IMR-90 (cell line): ENCODE data around the gene IP6K1. TPM values are rescaled to one million over a fixed set of nuclear protein-coding genes. Genes with fewer than 3 reads are reported as not detected.

Experiments used
- ATAC-seq: fragments of 200-7000 bp; cut with Tn5 transposase; 2 replicates; pipeline ENCODE4 v1.9.1; 2020; ENCODE audit warnings: low read depth, mild to moderate bottlenecking, moderate library complexity
- BruUV-seq: library from RNA; stranded (reverse); fragments of 400-500 nt; replicated peaks from 2 replicates; lab custom pipeline; 2021; lab: Mats Ljungman, UMichigan
- CTCF ChIA-PET: fragments of 300-600 bp; formaldehyde crosslinking; extraction: SDS; loops from one replicate; lab custom pipeline; 2021; ENCODE audit warnings: antibody characterized with exemption; lab: Yijun Ruan, JAX
- POLR2A ChIA-PET: fragments of 300-600 bp; sonication (Branson Sonifier 250); formaldehyde crosslinking; loops from one replicate; lab custom pipeline; 2022; ENCODE audit warnings: antibody characterized with exemption; ENCODE audit not compliant: unreplicated experiment; lab: Charles Lee
- DNase-seq: peaks from one replicate; pipeline ENCODE4 v3.0.0; 2013
- H2AFZ ChIP-seq: replicated peaks from 2 replicates; pipeline ENCODE3; 2013; ENCODE audit warnings: low read length, mild to moderate bottlenecking; ENCODE audit not compliant: poor library complexity
- H2AK5ac ChIP-seq: 2 replicates; pipeline ENCODE4 v1.6.1; 2013; ENCODE audit warnings: low read depth, low read length, inconsistent platforms
- H2AK9ac ChIP-seq: replicated peaks from 2 replicates; pipeline ENCODE3; 2013; ENCODE audit warnings: mild to moderate bottlenecking, low read depth, low read length, moderate library complexity; ENCODE audit not compliant: poor library complexity
- H2BK120ac ChIP-seq: 2 replicates; pipeline ENCODE4 v1.6.1; 2013; ENCODE audit warnings: low read depth, low read length, inconsistent platforms
- H2BK15ac ChIP-seq: 3 replicates; pipeline ENCODE4 v1.6.1; 2013; ENCODE audit warnings: low read depth, low read length, inconsistent platforms
- H2BK20ac ChIP-seq: 2 replicates; pipeline ENCODE4 v1.6.1; 2013; ENCODE audit warnings: low read depth, mild to moderate bottlenecking, inconsistent platforms, low read length, moderate library complexity
- H2BK5ac ChIP-seq: 2 replicates; pipeline ENCODE4 v1.6.1; 2013; ENCODE audit warnings: mild to moderate bottlenecking, low read depth, low read length, inconsistent platforms; ENCODE audit not compliant: poor library complexity, severe bottlenecking
- H3K14ac ChIP-seq: replicated peaks from 2 replicates; pipeline ENCODE4 v1.6.1; 2013; ENCODE audit warnings: low read depth, low read length, inconsistent platforms
- H3K18ac ChIP-seq: 2 replicates; pipeline ENCODE4 v1.6.1; 2013; ENCODE audit warnings: low read depth, low read length, control low read depth
- H3K23ac ChIP-seq: 2 replicates; pipeline ENCODE4 v1.6.1; 2013; ENCODE audit warnings: low read depth, low read length, inconsistent platforms
- H3K27ac ChIP-seq: 2 replicates; pipeline ENCODE4 v1.5.1; 2013; ENCODE audit warnings: mild to moderate bottlenecking, control low read depth, low read length; ENCODE audit not compliant: insufficient read depth
- H3K27me3 ChIP-seq: 2 replicates; pipeline ENCODE4 v1.6.1; 2013; ENCODE audit warnings: low read length; ENCODE audit not compliant: control insufficient read depth, insufficient read depth
- H3K36me3 ChIP-seq: 2 replicates; pipeline ENCODE4 v1.6.1; 2013; ENCODE audit warnings: low read length, mixed read lengths; ENCODE audit not compliant: control insufficient read depth, insufficient read depth
- H3K4ac ChIP-seq: 2 replicates; pipeline ENCODE4 v1.6.1; 2013; ENCODE audit warnings: low read depth, low read length, inconsistent platforms
- H3K4me1 ChIP-seq: 2 replicates; pipeline ENCODE4 v1.6.1; 2013; ENCODE audit warnings: low read length, mixed read lengths; ENCODE audit not compliant: control insufficient read depth, insufficient read depth
- H3K4me2 ChIP-seq: 2 replicates; pipeline ENCODE4 v1.6.1; 2013; ENCODE audit warnings: low read depth, mild to moderate bottlenecking, control low read depth, low read length, moderate library complexity
- H3K4me3 ChIP-seq: 2 replicates; pipeline ENCODE4 v1.5.1; 2013; ENCODE audit warnings: low read depth, mild to moderate bottlenecking, control low read depth, low read length, moderate library complexity; ENCODE audit not compliant: insufficient read depth
- H3K56ac ChIP-seq: 2 replicates; pipeline ENCODE4 v1.6.1; 2013; ENCODE audit warnings: low read length, inconsistent platforms; ENCODE audit not compliant: insufficient read depth; ENCODE audit errors: extremely low read depth
- H3K79me1 ChIP-seq, 2 experiments: 2 replicates each; pipeline ENCODE4 v1.6.1; 2013; ENCODE audit warnings: low read length in 2 of 2, inconsistent platforms in 1 of 2, low read depth in 1 of 2
- H3K9ac ChIP-seq: 2 replicates; pipeline ENCODE4 v1.6.1; 2013; ENCODE audit warnings: low read depth, low read length, control low read depth
- H3K9me1 ChIP-seq: 2 replicates; pipeline ENCODE4 v1.6.1; 2013; ENCODE audit warnings: low read length, inconsistent platforms; ENCODE audit not compliant: insufficient read depth
- H3K9me3 ChIP-seq: 2 replicates; pipeline ENCODE4 v1.6.1; 2013; ENCODE audit warnings: low read length; ENCODE audit not compliant: control insufficient read depth, insufficient read depth
- H4K20me1 ChIP-seq: 2 replicates; pipeline ENCODE4 v1.6.1; 2013; ENCODE audit warnings: low read length, inconsistent platforms; ENCODE audit not compliant: insufficient read depth
- H4K5ac ChIP-seq: 2 replicates; pipeline ENCODE4 v1.6.1; 2013; ENCODE audit warnings: mild to moderate bottlenecking, low read depth, low read length, control low read depth
- H4K8ac ChIP-seq, 2 experiments: 2 replicates each; pipeline ENCODE4 v1.6.1; 2013; ENCODE audit warnings: low read depth in 2 of 2, low read length in 2 of 2, control low read depth in 1 of 2, inconsistent platforms in 1 of 2
- H4K91ac ChIP-seq: 2 replicates; pipeline ENCODE4 v1.6.1; 2013; ENCODE audit warnings: low read depth, low read length, inconsistent platforms; ENCODE audit not compliant: insufficient read depth
- CHD1 ChIP-seq: IDR thresholded peaks from 2 replicates; pipeline ENCODE4 v1.6.1; 2012; ENCODE audit warnings: low read depth, low read length, improper control_type of control experiment
- MAZ ChIP-seq: IDR thresholded peaks from 2 replicates; pipeline ENCODE4 v1.6.1; 2012; ENCODE audit warnings: low read depth, mild to moderate bottlenecking, low read length, improper control_type of control experiment, moderate library complexity, borderline replicate concordance
- NFE2L2 ChIP-seq: fragments of 150-350 bp; IDR thresholded peaks from 2 replicates; pipeline ENCODE4 v1.6.1; 2016; ENCODE audit warnings: low read depth, mild to moderate bottlenecking, low read length
- POLR2A ChIP-seq: IDR thresholded peaks from 2 replicates; pipeline ENCODE4 v1.6.1; 2012; ENCODE audit warnings: mild to moderate bottlenecking, low read depth, low read length
- RAD21 ChIP-seq: IDR thresholded peaks from 2 replicates; pipeline ENCODE4 v1.6.1; 2012; ENCODE audit warnings: low read length, improper control_type of control experiment
- WGBS, 2 experiments: methylation state at CpG; one replicate each; pipeline versions ENCODE4 v1.1.5 to v1.1.7; 2013; ENCODE audit warnings: missing lambda C conversion rate in 2 of 2; ENCODE audit not compliant: insufficient read length in 1 of 2; ENCODE audit errors: extremely low coverage in 2 of 2; 5-methylcytosine and 5-hydroxymethylcytosine counted together
- dilution Hi-C: fragments of 300-500 bp; cut with HindIII; formaldehyde crosslinking; loops from one replicate; pipeline ENCODE4 v1.14.3; 2018; ENCODE audit warnings: low sequenced_read_pairs; ENCODE audit not compliant: unreplicated experiment
- in situ Hi-C: fragments of 300-500 bp; cut with MboI; formaldehyde crosslinking; loops from 3 replicates; pipeline ENCODE4 v1.14.3; 2019; ENCODE audit warnings: low sequenced_read_pairs, inconsistent platforms, mixed read lengths
- intact Hi-C: fragments of 100-400 bp; cut with micrococcal nuclease; formaldehyde crosslinking; loops from 2 replicates; pipeline ENCODE4 v1.10.0; 2022
- polyA plus RNA-seq, 3 experiments: library from polyadenylated mRNA; depleted of rRNA; stranded (reverse); fragments of >200 nt; gene quantifications; 2 replicates each; pipeline ENCODE4 v1.2.3, GENCODE V29; 2012; ENCODE audit warnings: low replicate concordance in 1 of 3
- total RNA-seq: library from RNA; depleted of rRNA; stranded (reverse); fragments of >200 nt; gene quantifications from 2 replicates; pipeline ENCODE4 v1.2.3, GENCODE V29; 2012
- TF ChIP-seq, protein P1 (sequence below): fragments of 150-350 bp; IDR thresholded peaks from 2 replicates; pipeline ENCODE4 v1.6.1; 2017; ENCODE audit warnings: mild to moderate bottlenecking, antibody characterized with exemption, low read length, low read depth
- TF ChIP-seq, protein P2 (sequence below): fragments of 150-350 bp; IDR thresholded peaks from 2 replicates; pipeline ENCODE4 v1.6.1; 2016; ENCODE audit warnings: low read depth, mild to moderate bottlenecking, low read length, moderate library complexity, borderline replicate concordance

IP6K1 gene
- total and polyA plus RNA-seq, 2 of the 4 experiments (the other 2 are of a cell fraction) = 28.3 to 28.7 TPM

GRCh38 chr3:49705390-49705960 lies 80.9 kb downstream of the IP6K1 start:
- H3K4me2 ChIP-seq = no peak overlapping the region
- peaks cover 7% of the 10 kb centered on the region; the same call in 1 of the 2 replicates for H4K20me1 ChIP-seq
- no peak for ATAC-seq
- intact Hi-C loops = loop anchor here (10.0 kb wide), 1 partner anchor 389 kb away; no protein-coding TSS in a partner anchor
- H3K18ac ChIP-seq = no peak overlapping the region
- in situ Hi-C loops = no loop called here
- dilution Hi-C loops = no loop called here
- H3K4me3 ChIP-seq = no peak overlapping the region
- no peak overlapping the region for H2BK5ac ChIP-seq
- H2AFZ ChIP-seq = no peak overlapping the region
- H4K91ac ChIP-seq = no peak overlapping the region
- ChIA-PET POLR2A (no interaction called here), CTCF (no interaction called here)
- H3K23ac ChIP-seq = no peak overlapping the region
- H2BK20ac ChIP-seq = no peak overlapping the region
- no peak overlapping the region for H3K27ac ChIP-seq
- no peak overlapping the region for H2BK120ac ChIP-seq
- 95% methylated on average over 7 of the region's 17 CpGs; no CpG with 5 or more reads in 1 of the 2 experiments for WGBS, 2 experiments
- H3K4ac ChIP-seq = no peak overlapping the region
- no peaks in the 10 kb centered on the region for H3K4me1 ChIP-seq
- H2AK5ac ChIP-seq = no peak overlapping the region
- H3K36me3 ChIP-seq = peaks cover 35% of the 10 kb centered on the region
- no peaks in the 10 kb centered on the region for H3K27me3 ChIP-seq
- no peak overlapping the region for H3K56ac ChIP-seq
- no TSS peak for BruUV-seq
- no peaks in the 10 kb centered on the region for H3K79me1 ChIP-seq
- H3K9me3 ChIP-seq = no peaks in the 10 kb centered on the region
- no peak overlapping the region for H3K14ac ChIP-seq
- no peak overlapping the region for H4K8ac ChIP-seq
- no peak overlapping the region for H2BK15ac ChIP-seq
- no peak overlapping the region for H2AK9ac ChIP-seq
- TF ChIP-seq, protein P1, sequence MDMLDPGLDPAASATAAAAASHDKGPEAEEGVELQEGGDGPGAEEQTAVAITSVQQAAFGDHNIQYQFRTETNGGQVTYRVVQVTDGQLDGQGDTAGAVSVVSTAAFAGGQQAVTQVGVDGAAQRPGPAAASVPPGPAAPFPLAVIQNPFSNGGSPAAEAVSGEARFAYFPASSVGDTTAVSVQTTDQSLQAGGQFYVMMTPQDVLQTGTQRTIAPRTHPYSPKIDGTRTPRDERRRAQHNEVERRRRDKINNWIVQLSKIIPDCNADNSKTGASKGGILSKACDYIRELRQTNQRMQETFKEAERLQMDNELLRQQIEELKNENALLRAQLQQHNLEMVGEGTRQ = no peak
- TF ChIP-seq NFE2L2 = no peak
- TF ChIP-seq, protein P2, sequence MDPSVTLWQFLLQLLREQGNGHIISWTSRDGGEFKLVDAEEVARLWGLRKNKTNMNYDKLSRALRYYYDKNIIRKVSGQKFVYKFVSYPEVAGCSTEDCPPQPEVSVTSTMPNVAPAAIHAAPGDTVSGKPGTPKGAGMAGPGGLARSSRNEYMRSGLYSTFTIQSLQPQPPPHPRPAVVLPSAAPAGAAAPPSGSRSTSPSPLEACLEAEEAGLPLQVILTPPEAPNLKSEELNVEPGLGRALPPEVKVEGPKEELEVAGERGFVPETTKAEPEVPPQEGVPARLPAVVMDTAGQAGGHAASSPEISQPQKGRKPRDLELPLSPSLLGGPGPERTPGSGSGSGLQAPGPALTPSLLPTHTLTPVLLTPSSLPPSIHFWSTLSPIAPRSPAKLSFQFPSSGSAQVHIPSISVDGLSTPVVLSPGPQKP = no peak
- no peak for TF ChIP-seq MAZ
- TF ChIP-seq CHD1 = no peak
- TF ChIP-seq POLR2A = no peak
- TF ChIP-seq RAD21 = no peak
- H4K5ac ChIP-seq = no peak overlapping the region
- DNase-seq = no peak
- H3K9me1 ChIP-seq = no peaks in the 10 kb centered on the region
- no peak overlapping the region for H3K9ac ChIP-seq
